ENCODE data around the gene TSPEAR.
"Not testable (repeated sequence)": the region's sequence is repeated elsewhere in the genome, so short reads cannot be mapped to it uniquely, and the experiment has no call there.

Gene TSPEAR

DNA sequence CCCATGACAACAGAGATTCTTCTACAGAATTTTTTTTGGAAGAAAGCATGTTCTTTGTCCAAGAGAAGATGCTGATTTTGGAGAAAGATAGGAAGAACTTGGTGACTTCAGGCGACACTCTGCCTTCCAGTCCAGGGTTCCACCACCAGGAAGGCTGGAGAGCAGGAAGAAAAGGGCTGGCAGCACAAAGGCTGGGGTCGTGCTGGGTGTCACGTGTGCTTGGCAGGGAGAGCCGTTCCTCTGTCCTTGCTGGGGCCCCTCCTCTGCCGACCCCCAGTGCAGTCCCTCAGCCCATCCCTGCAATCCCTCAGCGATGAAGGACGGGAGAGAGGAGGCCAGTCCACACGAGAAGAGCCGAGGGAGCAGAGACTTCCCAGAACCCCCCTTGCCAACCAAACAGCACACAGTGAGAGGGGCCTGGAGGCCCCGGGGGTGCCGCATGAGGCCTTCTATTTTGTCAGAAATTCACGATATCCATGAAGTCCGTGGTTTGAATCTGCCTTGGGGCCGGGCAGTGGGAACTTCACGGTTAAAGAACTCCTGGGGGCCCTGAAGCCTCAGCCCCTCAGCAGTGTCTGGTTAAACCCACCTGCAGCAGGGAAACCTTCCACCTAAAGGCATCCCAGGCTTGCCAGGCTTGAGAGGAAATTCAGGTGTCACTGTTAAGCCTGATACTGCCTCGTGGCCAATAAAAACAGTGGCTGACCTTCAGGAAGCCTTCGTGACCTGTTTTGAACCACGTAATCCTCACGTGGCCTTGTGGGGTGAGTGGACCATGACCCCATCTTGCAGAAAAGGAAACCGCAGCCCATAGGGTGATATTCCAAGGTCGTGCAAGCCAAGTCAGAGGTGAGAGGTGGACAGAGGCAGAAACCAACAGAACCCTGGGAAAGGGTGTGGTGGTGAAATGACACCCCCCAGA, 11.0 kb downstream of the TSPEAR start:
- DNase-seq, result no peak

DNA sequence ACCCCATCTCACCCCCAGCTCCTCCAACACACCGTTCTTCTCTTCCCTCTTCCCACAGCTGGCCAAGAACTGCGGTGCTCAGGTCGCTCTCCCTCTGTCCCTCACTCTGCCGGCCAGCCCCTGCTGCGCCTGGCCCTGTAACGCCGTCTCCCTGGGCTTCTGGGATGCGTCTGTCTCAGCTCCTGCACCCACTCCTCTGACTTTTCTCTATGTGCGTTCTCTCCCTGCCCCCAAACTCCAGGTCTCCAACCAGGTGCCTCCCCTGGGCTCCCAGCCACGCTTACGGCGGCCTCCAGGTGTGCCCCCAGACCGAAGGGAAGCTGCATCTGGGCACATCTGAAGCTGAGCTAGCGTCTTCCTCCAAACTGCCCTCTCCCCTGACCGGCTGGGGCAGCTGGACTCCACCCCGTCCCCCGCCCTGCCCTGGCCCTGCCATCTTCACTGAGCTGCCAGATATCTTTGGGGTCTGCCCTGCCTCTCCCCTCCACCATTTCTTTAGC, 11.8 kb downstream of the TSPEAR start:
- DNase-seq, result no peak

DNA sequence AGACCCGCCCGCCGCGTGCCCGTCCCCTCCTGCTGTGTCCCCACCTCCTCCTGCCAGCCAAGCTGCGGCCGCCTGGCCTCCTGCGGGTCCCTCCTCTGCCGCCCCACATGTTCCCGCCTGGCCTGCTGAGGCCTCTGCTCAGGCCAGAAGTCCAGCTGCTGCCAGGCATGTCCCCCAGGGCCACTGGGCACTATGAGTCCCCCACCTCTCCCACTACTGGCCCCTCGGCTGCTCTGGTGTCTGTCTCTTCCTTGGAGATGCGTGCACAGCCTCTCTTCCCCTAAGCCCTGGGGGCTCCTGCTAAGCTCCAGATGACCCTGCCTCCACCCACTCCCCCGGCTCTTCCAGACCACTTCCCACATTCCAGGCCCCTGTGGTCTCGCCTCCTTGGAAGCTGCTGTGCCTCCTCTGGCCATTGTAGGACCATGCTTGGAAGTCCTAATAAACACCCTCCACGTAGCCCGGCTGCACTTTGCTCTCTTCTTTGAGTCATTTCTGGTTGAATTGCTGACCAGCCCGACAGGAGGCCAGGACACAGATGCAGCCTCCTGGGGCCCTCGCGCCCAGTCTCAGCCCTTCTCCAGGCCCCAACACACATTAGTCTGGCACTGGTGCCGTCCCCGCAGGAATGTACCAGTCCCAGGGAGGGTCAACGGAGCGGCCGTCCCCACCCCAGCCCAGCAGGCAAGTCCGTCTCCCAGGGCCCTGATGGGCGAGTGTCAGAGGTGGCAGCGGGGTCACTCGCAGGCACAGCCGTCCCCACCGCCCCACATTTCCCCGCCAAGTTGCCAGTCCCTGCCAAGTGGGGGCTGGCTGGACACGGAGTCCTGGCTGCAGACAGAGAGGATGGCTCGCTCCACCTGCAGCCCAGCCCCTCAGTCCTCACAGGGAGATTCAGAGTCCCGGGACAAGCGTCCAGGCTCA, 13.3 kb downstream of the TSPEAR start:
- no peak for DNase-seq

DNA sequence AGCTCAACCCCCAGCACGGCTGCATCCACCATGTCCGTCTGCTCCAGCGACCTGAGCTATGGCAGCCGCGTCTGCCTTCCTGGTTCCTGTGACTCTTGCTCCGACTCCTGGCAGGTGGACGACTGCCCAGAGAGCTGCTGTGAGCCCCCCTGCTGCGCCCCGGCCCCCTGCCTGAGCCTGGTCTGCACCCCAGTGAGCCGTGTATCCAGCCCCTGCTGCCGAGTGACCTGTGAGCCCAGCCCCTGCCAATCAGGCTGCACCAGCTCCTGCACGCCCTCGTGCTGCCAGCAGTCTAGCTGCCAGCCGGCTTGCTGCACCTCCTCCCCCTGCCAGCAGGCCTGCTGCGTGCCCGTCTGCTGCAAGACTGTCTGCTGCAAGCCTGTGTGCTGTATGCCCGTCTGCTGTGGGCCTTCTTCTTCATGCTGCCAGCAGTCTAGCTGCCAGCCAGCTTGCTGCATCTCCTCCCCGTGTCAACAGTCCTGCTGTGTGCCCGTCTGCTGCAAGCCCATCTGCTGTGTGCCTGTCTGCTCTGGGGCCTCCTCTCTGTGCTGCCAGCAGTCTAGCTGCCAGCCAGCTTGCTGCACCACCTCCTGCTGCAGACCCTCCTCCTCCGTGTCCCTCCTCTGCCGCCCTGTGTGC, 14.1 kb downstream of the TSPEAR start, which contains the start of gene KRTAP10-12:
Gene KRTAP10-12, plus strand, starts transcription at position 1 of the 639 bp plus-strand sequence. Its CDS starts 30 bp downstream, at position 31.
- not testable (repeated sequence) for DNase-seq

- no peak for DNase-seq
Measured at GRCh38 chr21:44696572-44696971, 14.8 kb downstream of the TSPEAR start.

- no peak for DNase-seq
Measured at GRCh38 chr21:44695641-44696040, 15.7 kb downstream of the TSPEAR start.

DNA sequence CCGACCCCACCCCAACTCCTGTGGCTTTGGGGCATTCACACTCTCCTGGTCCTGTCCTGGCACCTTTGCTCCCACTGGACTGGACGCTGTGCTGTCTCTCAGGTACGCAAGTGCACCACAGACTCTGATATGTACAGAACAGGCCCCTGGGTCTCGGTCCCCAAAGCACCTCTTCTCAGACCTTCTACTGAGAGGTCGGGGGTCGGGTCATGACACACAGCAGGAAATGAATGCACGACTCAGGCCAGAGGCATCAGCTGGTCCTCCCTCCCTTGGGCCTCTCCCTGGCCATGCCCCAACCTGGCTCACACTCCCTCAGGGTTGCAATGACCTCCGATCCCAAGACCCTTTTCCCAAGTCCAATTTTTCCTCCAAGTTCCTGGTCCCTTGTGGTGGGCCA, 16.2 kb downstream of the TSPEAR start:
- DNase-seq, result no peak

- DNase-seq, result no peak
Measured at GRCh38 chr21:44694776-44695175, 16.6 kb downstream of the TSPEAR start.

- no peak for DNase-seq
Measured at GRCh38 chr21:44692798-44693512, 18.4 kb downstream of the TSPEAR start.

DNA sequence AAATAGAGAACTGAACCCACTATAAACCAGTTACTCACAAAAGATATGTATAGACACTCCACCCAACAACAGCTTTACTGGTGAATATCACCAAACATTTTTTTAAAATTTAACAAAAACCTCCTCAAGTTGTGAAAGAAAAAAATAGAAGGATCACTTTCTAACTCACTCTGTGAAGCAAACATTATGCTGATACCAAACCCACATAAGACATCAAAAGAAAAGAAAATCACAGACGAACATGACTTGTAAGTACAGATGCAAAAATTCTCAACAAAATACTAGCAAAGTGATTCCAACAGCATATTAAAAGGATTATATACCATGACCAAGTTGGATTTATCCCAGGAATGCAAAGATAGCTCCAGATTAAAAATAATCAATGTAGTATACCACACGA, 19.7 kb downstream of the TSPEAR start:
- no peak for DNase-seq

DNA sequence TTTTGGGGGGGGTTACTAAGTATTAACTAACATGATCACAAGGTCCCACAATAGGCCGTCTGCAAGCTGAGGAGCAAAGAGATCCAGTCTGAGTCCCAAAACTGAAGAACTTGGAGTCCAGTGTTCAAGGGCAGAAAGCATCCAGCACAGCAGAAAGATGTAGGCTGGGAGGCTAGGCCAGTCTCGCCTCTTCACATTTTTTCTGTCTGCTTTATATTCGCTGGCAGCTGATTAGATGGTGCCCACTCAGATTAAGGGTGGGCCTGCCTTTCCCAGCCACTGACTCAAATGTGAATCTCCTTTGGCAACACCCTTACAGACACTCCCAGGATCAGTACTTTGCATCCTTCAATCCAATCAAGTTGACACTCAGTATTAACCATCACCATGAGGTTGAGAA, 21.6 kb downstream of the TSPEAR start:
- not testable (repeated sequence) for DNase-seq

GRCh38 chr21:44687671-44688070, 23.7 kb downstream of the TSPEAR start:
- no peak for DNase-seq

DNA sequence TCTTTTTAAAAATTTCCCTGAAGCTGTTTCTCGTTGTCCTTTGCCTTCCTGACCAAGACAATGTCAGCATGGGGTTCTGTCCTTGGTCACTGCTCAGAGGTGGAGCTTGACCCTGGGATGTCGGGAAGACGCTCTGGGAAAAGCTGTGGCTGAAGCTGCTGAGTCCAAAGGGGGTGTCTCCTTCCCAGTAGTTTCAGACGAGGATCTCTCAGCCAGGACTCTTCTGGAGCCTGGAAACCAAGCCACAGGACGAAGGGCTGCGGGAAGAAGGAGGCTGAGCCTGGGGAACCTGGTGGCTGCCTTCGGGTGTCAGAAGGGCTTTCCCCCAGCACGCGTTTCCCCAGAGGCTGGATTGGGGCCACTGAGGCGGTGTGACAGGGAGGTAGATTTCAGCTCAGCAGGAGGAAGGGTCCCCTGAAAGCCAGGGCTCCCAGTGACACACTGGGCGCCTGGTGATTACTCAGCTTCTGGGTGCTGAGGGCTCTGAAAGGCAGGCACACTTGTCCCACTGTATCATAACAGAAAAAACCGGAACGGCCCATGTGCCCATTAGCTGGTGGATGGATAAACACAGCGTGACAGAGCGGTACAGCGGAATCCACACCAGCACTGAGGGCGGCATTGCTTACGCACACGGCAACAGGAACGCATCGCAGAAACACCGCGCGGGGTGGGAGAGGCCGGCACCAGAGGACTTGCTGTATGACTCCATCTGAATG, 24.4 kb downstream of the TSPEAR start:
- no peak for DNase-seq

DNA sequence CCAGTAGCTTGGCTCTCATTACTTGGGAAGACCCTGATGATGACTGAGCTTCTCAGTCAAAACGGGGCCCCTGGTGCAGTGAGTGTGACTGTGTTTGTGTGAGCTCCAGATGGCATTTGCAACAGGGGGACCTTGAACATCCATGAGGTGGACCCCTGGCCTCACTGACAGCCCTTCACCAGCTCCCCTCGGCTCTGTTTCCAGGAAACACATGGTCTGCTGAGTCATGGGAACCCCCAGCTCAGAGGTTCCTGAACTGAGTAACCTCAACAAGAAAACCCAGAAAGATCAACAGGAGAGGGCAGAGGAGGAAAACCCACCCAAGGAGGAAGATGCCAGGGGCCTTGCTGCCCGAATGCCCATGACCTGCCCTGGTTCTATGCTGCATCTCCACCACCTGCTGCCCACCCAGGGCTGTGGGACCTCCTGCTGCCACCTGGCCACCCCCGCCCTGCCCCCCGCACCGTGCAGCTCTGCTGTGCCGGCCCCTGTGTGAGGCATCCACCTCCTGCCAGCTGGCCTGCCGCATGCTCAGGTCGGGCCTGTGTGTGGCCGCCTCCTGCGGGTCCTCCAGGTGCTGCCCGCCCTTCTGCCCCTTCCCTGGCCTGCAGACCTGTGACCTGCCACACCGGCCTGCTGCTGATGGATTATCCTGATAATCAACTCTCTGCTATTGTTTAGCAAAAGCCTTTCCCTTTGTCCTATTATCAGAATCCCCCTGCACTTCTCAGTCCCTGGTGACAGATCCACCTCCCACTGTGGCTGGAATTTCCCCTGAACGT, 25.2 kb downstream of the TSPEAR start:
- no peak for DNase-seq

- DNase-seq, result not testable (repeated sequence)
Measured at GRCh38 chr21:44685050-44685449, 26.3 kb downstream of the TSPEAR start.

- DNase-seq, result no peak
Measured at GRCh38 chr21:44684483-44684882, 26.9 kb downstream of the TSPEAR start.

DNA sequence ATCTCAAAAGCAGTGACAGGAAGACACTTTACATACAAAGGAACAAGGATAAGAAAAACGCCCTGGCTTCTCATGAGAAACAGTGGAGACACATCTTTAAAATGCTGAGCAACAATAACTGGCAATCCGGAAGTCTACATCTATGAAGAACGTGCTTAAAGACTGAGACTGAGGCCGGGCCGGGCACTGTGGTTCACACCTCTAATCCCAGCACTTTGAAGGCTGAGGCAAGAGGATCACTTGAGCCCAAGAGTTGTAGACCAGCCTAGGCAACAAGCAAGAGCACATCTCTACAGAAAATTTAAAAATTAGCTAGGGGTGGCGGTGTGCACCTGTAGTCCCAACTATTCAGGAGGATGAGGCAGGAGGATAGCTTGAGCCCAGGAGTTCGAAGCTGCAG, 27.3 kb downstream of the TSPEAR start:
- no peak for DNase-seq

DNA sequence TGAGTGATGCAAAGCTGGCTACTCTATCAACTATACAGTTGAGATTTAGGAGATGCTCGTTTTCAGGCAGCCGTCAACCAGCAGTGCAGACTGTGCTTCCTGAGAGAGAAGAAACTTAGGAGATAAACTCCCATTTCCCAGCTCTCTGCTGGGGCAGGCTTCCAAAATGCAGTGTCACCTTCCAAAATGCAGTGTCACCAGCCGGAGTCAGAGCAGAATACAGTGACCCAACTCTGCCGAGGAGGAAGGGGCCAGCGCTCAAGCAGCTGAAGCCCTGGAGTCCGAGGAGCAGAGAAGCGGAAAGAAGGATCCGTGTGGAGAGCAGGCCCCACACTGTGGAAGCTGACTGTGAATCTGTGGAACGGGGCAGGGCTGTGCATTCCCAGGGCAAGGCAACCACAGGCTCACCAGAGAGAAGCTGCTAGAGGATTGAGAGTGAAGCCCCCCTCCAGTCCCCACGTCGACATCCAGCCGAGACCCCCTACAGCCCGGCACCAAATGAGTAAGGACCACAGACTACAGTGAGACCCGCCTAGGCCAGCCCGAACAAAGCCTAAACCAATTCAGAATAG, 28.7 kb downstream of the TSPEAR start:
- DNase-seq, result no peak

GRCh38 chr21:44681861-44682579, 29.4 kb downstream of the TSPEAR start, which contains the start of gene KRTAP12-1:
Gene KRTAP12-1, minus strand, starts transcription at chr21:44682163. Its CDS starts 40 bp downstream, at chr21:44682123.
- DNase-seq, result no peak
